AG08395 (cell line): Measurements from ENCODE around the gene STK32C.

Source experiments
- DNase-seq: peaks from one replicate; pipeline ENCODE4 v3.0.0; 2012; ENCODE audit warnings: mixed read lengths, low spot score

The STK32C gene

DNA sequence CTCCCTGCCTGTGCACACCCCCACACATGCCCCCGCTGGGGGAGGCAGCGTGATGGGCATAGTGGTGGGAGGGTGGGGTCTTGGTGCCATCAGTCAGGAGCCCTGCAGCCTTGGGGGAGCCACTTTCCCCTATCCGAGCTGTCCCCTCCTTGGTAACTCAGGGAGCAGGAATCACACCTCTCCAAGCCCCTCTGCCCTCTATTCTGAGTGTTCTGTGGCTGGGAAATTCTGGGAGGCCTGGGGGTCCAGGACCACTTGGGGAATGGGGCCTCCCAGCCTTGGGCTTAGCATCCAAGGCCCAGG, 109.7 kb downstream of the STK32C start:
- no peak for DNase-seq

DNA sequence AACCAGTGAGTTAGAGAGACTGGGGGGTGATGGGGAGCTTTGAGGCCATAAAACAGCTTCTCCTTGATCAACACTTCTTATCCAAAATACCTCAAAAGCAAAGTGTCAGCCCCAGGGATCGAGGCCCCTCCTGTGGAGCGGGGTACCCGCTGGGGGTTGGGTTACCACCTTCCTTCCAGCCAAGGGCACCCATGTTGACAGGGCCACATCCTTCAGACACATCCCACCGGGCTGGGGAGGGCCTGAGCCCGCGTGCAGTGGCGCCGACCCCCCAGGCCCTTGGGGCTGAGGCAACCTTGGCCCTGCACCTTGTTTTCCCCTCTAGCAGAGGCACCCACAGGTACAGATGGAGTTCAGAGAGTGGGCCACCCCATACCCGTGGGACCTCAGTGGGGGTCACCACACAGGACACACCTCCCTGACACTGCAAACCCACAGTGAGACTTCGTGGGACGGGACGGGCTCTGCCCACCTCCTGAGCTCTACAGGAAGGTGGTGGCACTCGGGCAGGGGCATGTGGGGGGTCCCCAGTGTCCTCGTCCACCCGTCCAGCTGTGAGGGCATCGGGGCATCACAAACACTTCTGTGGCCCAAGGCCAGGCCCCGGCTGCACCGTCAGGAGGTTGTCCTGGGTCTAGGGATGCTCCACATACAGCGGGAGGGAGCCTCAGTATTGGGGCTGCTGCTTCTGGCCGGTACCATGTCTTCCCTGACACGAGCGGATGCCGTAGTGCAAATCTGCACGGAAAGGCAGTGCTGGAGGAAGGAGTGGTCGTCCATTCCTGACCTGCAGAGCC, 110.3 kb downstream of the STK32C start:
- no peak for DNase-seq

DNA sequence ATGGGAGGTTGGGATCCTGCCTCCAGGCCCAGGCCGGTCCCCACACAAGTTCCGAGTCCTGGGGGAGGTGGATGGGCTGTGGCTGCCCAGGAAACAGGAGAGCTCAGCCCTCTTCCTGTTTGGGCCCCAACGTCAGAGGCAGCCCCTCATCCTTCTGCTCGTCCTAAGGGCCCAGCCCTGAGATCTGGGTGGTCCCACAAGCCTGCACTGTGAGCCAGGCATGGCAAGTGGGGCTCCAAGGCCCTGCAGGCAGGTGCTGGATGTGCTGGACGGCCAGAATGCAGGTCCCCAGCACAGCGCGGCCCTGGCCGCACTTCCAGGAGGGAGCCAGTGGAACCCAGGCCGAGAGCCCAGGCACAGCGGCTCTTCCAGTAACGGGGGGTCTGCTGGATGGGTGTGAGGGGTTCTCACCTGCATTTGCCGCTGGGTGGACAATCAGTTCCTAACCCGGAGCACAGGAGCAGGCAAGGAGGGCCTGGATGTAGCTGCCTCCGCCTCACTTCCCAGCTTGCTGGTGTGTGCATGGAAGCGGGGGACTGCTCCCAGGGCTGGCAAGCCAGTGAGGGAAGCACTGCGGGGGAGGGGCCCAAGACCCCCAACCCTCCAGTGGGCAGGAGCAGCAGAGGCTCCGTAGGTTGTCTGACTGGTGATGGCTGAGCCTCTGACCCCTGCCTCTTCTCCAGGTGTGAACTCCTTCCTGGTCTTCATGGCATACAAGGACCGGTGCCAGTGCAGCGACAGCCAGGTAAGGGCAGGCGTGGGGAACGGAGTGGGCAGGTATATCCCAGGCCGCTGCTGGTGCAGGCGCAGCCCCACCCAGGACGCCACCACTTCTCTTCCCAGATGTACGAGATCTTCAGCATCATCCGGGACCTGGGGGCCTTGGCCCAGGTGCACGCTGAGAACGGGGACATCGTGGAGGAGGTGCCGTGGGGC, 111.3 kb downstream of the STK32C start:
- no peak for DNase-seq

DNA sequence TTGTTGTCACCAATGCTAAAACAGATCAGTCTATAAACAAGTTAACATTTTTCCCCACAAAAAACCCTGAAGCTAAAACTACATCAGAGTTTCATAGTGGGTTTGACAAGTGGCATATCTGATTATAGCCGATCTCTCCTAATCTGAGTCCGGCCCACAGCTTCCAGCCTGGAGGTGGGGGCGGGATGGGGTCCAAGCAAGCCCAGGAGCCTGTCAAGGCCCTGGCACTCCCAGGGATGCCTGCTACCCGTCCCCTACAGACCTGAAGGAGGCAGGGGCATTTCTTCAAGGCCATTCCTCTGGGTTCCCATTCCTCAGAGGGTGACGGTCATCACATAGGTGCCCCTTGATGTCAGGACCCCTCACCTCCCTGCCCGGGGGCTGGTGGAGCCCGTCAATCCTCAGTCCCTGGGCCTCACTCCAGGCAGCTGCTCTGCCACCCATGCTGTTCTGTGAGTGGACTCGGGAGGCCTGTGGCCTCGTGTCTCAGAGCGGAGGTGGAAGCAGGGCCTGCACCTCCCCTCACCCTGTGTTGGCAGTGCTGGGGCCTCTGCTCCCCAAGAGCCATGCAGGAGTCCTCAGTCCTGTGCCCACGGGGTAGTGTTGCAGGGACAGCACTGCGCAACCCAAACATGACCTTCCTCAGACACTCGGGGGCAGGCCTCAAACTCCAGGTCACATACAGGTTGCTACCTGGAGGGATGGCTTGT, 112.2 kb downstream of the STK32C start:
- DNase-seq = no peak

DNA sequence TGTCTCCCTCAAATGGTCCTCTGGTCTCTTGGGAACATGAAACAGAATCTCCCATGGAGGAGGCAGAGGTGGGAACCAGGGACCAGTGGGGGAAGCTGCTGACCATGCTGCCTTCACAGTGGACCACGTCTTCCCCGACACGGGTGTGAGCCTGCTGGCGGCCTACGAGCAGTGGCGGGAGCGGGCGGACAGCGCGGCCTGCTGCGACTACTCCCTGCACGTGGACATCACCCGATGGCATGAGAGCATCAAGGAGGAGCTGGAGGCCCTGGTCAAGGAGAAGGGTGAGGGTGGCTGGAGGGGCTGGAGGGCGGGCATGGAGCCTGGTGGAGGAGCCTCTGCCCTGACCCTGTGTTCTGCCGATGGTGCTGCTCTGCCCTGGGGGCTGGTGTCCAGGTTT, 113.0 kb downstream of the STK32C start:
- DNase-seq = no peak

DNA sequence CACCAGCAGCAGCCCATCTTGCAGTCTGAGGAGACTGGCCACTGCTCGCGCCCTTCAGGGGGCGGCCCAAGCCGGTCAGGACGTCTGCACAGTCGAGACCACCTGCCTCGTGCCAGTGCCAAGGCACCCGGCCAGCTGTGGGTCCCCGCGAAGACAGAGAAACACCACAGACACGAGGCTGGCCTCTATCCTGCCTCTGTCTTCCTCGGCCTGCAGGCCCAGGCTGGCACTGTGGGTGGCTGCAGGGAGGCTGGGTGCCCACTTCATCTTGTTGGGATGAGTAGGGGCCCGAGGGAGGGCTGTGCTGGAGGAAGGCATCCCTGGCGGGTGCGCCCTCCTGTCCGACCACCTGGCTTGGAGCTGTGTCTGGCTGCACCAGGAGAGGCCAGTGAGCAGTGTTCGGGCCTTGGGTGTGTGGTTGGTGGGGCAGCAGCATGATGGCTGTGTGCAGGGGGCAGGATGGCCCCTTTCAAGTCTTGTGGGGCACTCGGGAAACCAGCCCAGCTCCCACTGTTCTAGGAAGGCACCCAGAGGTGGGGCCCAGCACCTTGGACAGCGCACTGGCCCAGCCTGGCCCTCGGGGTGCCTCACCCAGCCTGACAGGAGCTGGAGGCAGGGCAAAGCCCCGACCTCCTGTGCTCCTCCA, 113.7 kb downstream of the STK32C start:
- peak; percentile 65 for DNase-seq

DNA sequence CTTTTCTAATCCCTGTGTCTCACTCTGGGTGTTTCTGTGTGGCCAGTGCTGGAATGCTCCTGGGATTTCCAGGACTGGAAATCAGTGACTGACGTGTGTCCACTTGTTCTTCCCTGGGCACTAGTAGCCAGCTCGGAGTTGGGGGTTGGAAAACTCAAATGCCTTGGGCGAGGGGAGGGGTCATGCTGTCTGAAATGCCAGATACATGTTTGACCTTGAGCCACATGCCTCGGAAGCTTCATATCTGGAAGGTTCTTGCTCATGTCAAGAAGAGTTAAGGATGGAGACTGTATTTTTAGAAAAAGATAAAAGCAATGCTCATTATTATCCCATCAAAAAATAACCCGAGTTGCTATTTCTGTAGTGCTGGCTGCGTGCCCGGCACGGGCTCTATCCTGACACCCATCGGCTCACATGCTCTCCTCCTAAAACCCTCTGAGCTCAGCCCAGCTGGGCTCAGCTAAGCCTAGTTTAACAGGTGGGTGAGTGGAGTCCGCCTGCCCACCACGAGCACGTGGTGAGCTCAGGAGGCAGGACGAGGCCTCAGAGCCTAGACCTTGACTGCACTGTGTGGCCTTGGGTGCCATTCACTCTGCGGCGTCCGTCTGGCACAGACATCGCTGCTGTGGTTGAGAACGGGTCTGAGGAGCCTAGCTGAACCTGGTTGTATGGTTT, 114.6 kb downstream of the STK32C start:
- no peak for DNase-seq

DNA sequence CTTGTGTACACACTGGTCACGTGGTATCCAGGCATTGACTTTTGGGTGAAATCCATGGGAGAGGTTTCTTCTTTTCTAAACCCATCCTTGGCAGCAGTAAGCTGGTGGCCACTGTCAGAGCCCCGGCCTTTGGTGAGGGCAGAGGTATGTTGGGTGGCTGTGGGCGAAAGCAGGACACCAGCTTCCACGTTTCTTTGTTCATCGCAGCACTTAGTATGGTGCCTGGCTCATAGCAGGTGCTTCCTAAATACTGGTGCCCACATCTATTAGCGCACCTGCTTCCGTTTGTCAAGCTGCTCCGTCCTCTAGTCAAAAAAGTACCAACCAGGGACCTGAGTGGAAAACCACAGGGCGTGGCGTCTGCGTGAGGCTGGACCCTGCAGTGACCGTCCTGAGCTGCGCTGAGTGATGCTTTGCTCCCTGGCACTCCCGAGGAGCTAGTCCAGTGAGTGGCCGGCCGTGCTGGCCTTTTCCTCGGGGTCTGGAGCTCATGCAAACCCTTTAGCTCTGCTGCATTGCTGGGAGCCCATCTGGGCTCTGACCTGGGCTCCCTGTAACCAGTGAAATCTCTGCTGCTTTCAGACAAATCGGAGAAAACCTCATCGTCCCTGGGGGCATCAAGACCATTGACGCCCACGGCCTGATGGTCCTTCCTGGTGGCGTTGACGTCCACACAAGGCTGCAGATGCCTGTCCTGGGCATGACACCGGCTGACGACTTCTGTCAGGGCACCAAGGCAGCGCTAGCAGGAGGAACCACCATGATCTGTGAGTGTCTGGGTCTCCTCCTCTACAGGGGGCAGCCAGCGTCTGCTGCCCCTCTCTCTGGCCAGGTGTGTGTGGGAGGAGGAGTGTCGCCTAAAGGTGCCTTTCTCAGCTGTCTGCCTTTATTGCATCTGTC, 115.4 kb downstream of the STK32C start:
- no peak for DNase-seq

DNA sequence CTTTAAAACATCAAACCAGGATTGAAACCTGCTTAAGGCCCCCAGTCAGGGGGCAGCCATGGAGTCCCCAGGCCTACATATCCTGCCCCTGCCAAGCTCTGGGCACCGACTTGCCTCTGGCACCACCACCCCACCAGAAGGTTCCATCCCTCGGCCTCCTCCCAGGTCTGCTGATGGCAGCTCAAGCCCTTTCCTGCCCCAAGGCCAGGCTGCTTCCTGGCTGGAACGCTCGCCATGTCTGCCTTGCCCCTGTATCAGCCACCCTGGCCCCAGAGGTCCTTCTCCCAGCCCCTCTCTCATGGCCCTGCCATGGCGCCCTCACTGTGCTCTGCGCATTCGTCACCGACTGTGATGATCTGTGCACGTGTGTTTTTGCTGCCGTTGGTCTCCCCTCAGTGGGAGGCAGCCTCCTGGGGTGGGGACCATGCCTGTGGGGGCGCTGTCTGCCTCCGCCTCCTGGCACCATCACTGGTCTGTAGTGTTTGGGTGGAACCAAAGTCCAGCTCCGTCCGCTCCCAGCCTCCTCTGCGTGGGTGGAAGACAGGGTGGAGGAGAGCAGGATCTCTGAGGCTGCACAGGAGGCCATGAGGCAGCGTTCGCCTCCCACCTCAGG, 117.8 kb downstream of the STK32C start:
- DNase-seq = no peak

DNA sequence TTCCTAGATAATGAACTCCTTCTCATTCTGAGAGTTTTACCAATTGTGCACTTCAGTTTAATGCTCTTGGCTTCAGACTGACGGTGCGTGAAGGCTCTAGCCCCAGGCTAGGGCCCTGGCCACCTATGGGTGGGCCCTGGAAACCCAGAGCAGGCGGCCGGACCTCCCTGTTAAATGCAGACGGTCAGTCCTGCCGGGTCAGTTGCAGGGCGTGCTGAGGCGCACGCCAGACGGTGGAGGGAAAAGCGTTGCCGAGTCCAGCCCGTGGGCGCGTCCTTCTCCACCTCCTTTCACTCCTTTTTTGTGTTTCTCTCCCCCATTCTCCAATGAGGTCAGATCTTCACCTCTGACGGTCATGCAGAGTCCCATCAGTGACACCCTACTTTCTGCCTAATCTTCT, 118.7 kb downstream of the STK32C start:
- no peak for DNase-seq

DNA sequence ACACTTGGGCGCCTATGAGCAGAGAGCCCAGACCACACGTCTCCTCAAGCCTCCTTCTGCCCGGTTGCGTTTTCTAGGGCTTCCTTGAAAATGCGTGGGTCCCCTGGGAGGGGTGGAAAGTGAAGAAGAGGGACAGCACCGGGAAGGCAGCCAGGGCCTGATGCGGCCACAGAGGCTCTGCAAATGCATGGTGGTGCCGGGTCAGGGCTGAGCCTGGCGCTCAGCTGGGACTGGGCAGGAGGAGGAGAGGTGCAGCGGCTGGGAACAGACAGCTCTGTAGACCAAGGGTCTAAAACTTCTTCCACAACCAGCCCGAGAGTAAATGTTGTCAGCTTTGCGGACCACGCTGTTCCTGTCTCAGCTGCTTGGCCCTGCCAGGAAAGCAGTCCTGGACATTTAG, 119.4 kb downstream of the STK32C start:
- DNase-seq = no peak

DNA sequence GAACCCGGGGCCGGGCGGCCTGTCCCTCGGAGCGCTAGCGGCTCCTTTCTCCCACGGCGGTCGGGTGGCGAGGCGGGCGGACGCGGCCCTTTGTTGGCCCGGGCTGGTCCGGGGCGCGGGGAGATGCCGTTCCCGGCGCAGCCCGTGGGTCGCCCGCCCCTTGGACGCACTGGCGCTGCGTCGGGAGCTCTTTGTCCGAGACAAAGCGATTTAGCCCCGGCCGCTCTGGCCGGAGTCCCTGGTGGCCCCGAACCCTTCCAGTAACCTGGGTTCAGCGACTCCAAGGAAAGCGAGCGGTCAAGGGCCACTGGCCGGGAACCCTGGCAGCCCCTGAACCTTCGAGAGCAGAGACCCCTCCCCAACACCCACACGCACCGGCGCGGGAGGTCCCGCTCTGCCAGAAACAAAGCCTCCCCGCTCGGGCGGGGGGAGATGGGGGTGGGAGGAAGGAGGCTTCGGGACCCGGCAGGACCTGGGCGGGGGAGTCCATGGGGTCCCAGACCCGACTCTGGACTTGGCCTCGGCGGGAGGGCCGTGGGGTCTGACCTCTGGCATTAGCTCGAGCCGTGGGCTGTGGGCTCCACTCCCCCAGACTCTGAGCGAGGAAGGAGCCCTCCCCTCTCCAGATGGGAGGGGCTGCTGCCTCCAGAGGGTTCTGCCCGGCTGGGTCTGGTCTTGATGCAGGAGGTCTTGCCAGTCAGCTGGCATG, 120.2 kb downstream of the STK32C start:
- no peak for DNase-seq

DNA sequence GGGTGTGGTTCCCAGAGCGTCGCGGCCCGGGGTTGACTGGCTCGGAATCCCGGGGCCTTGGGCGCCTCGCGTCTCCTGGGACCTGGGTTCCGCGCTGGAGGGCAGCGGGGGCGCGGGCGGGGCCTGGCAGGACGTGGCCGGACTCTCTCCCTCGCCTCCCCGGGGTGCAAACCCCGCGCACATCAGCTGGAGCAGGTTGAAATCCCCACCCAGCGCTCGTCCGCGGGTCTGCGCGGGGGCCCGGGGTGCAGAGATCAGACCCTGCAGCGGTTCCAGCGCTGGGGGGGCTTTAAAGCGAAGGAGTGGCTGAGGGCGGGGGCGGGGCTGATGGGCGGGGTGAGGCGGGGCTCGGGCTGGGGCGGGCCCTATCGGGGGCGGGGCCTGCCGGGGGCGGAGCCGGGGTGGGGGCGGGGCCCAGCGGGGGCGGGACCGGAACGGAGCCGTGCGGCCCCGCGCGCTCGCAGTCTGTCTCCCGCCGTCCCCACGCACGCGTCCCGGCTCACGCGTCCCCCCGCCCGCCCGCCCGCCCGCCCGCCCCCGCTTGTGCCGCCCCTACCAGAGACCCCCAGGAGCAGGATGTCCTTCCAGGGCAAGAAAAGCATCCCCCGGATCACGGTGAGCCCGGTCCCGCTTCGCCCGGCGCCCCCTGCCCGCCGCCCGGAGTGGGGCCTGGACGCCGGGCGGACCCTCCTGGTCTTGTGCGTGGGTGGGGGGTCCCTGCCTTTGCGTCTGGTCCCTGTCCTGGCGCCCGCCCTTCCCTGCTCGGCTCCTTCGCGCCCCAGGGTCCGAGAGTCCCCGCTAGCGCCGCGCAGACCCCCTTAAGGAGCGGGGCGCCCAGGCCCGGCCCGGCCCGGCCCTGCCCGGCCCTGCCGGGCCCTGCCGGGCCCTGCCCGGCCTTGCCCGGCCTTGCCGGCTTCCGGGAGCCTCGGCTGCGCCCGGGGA, 121.0 kb downstream of the STK32C start, which contains the start of gene DPYSL4:
DPYSL4 (plus strand) TSS at position 461 of the 942 bp plus-strand sequence; CDS start at position 577, 116 bp downstream.
- peak; percentile 75 for DNase-seq

DNA sequence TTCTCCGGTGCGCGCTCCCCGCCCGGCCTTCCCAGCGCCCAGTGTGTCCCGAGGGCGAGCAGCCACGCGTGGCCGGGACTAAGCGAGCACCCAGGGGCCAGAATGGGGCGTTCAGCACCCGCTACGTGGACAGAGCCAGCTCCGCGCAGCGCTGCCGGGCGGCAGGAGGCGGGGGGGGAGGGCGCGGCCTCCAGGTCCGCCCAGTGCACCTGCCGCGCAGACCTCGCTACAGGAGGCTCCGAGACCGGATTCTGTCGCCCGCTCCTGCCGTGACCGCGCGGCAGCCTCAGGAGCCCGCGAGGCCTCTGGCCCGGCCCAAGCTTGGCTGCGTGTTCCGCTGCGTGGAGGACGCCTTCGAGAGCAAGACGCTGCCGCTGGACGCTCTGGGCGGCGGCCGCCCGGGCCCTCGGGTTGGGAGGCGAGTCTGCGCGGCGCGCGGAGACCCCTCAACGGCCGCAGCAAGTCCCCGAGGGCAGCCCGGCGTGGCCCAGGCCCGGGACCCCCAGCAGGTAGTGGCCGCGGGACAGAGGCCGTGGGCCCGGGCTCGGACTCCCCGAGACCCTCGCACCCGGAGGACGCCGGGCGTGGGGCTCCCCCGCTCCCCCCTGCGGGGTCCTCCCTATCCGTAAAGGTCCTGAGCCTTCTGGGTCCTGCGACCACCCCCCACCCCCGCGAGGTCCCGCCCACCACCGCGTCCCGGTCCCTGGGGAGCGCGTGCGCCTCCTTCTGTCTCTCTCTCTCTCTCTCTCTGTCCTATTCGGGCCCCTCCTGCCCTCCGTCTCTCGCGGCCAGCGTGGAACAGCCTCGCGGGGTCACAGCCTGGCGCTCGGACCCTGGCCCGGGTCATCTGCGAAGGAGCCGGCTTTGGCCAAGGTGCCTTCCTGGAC, 121.9 kb downstream of the STK32C start:
- DNase-seq = peak; percentile 55

DNA sequence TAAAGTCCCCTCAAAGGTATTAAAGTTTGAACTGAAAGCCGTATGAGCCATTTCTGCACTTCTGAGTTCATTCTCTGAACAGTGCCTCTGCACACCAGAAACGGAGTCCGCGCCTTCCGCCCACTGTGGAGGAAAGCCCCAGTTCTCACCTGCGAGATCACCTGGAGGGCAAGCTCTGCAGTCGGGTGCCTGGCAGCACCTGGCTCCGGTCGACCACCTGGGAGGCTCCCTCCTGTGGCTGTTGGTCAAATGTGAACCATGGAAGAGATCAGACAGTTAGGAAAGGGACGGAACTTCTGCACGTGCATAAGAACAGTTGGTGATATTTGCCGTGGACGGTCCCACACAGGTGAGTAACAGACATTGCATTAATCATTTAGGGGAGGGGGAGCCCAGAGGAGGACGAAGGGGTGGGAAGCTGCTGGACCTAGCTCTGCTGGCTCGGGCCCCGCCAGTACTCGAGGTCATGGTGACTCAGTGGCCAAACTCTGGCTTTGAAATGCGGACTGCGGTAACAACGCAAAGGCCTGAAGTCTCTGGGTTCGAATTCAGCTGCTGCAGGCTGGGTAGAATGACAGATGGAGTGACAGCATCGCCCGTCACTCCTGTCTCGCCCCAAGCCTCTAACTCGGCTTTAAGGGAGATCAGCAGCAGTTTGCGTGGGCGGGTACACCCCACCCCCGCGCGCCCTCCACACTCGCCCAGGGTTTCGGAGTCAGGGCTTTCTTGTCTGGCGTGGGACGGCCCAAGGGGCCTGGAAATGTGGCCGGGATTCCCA, 122.7 kb downstream of the STK32C start:
- no peak for DNase-seq

DNA sequence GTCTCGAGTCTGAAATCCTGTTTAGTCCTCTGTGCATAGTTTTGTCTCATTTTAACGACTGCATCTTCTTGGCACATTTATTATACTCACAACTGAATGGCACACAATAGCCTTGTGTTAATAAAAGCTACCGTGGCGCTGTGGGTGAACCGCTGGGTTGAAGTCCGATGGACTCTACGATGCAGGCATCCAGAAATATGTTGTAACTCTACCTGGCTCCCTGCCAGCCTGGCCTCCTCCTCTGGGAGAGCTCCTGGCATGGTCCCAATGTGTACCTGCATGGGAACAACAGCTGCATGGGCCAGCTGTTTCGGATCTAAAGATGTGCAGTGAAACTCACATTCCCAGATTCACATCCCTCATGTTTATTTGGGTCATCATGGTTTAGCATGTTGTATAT, 124.7 kb downstream of the STK32C start:
- DNase-seq = no peak
